GM13976 (cell line): ENCODE results near the gene HNRNPA2B1.
A peak's percentile ranks its signal among the peaks of the same experiment; 100 is the strongest.

Experiments
- DNase-seq: peaks from one replicate; pipeline ENCODE4 v3.0.0; 2012; ENCODE audit warnings: low spot score
- CTCF ChIP-seq: IDR thresholded peaks from 2 replicates; pipeline ENCODE4 v1.5.1; 2012; ENCODE audit warnings: borderline replicate concordance, mild to moderate bottlenecking; ENCODE audit not compliant: insufficient read depth; ENCODE audit errors: extremely low read depth, missing control alignments, control extremely low read depth
- in situ Hi-C: fragments of 300-500 bp; cut with MboI; formaldehyde crosslinking; loops from one replicate; pipeline ENCODE4 v1.12.0; 2022; ENCODE audit warnings: low sequenced_read_pairs, mixed read lengths, inconsistent platforms; ENCODE audit not compliant: unreplicated experiment

The HNRNPA2B1 gene

GRCh38 chr7:26203016-26203415 is 2.5 kb upstream of the HNRNPA2B1 start:
- in situ Hi-C loops: loop anchor here (10.0 kb wide), 1 partner anchor 162 kb away; no protein-coding TSS in a partner anchor
- DNase-seq: no peak
- no peak for TF ChIP-seq CTCF

- no peak for TF ChIP-seq CTCF
- peak; percentile 52 for DNase-seq
- in situ Hi-C loops: loop anchor here (10.0 kb wide), 1 partner anchor 162 kb away; no protein-coding TSS in a partner anchor
Measured at GRCh38 chr7:26202019-26202990, 1.8 kb upstream of the HNRNPA2B1 start.

GRCh38 chr7:26201247-26202018 is 887 bp upstream of the HNRNPA2B1 start, which contains the start of gene CBX3:
CBX3 (plus strand) TSS chr7:26201745; CDS start chr7:26202999, 1,254 bp downstream.
- no peak for TF ChIP-seq CTCF
- in situ Hi-C loops: loop anchor here (10.0 kb wide), 1 partner anchor 163 kb away; no protein-coding TSS in a partner anchor
- peak; percentile 88 for DNase-seq

- TF ChIP-seq CTCF: no peak
- DNase-seq: peak; percentile 57
- in situ Hi-C loops: loop anchor here (10.0 kb wide), 1 partner anchor 165 kb away; no protein-coding TSS in a partner anchor
Measured at GRCh38 chr7:26200038-26200443, 505 bp downstream of the HNRNPA2B1 start.

GRCh38 chr7:26199301-26200037 is 1.1 kb downstream of the HNRNPA2B1 start:
- no peak for DNase-seq
- in situ Hi-C loops: loop anchor here (10.0 kb wide), 1 partner anchor 165 kb away; no protein-coding TSS in a partner anchor
- no peak for TF ChIP-seq CTCF

- DNase-seq: no peak
- no peak for TF ChIP-seq CTCF
- in situ Hi-C loops: no loop called here
Measured at GRCh38 chr7:26198781-26199169, 1.8 kb downstream of the HNRNPA2B1 start.
